ENCODE results near the gene GATA5.

Gene GATA5

GRCh38 chr20:62454904-62455636 lies 20.7 kb downstream of the GATA5 start:
- DNase-seq (ENCODE audit: low read depth): no peak

DNA sequence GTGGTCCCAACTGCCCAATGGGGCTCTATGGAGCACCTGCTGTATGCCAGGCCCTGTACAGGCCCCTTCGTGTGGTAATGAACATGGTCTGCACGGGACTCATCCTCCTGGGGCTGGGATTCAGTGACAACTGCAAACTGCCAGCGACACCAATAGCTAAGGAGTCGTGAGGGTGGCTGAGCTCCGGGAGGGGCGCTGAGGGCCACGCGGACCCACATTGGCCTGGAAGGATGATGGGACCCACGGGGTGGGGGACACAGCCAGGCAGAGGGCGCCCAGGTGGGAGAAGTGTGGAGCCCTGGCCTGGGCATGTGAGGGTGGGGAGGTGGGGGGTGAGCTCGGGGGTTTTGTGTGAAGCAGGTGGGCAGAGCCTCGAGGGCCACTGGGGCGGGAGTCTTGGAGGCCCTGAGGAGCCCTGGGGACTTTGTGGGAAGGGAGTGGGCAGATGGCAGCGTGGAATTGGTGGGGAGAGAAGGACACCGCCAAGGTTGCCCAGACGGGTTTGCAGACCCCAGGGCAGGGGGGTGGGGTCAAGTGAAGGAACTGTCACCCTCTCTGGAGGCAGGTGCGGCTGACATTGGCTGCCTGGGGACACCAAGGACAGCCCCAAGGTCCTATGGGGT lies 22.5 kb downstream of the GATA5 start:
- no peak for DNase-seq (ENCODE audit: low read depth)

GRCh38 chr20:62452475-62453095 lies 23.2 kb downstream of the GATA5 start:
- DNase-seq (ENCODE audit: low read depth): no peak

DNA sequence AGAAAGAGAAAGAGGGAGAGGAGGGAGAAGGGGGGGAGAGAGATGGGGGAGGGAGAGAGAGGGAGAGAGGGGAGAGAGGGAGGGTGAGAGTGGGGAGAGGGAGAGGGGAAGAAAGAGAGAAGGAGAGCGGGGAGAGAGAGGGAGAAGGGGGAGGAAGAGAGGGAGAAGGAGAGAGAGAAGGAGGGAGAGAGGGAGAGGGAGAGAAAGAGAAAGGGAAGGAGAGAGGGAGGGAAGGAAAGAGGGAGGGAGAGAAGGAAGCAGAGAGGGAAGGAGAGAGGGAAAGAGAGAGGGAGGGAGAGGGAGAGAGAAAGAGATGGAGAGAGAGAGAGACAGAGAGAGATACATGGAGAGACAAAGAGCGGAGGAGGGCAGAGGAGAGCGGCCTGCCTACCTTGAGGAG lies 23.8 kb downstream of the GATA5 start:
- DNase-seq (ENCODE audit: low read depth): no peak

DNA sequence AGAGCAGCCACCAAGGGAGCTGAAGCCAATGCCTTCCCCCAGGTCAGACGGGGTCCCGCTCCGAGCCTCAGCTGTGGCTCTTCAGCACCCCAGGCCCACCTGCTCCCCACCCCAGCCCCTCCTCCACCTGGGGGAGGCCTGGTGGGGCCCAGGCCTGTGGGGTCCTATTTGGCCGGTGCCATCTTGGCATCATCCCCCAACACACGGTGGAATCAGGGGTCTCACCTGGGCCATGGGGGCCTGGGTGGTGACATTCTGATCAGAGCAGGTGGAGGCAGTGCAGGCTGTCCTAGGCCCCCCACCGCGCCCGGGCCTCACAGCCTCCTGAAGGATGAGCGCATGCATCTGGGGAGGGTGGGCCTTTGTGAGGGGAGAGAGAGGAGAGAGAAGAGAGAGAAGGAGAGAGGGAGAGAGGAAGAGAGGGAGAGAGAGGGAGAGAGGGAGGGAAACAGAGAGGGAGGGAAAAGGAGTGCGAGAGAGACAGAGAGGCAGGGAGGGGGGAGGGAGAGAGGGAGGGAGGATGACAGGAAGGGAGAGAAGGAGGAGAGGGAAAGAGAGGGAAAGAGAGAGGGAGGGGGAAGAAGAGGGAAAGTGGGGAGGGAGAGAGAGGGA lies 24.5 kb downstream of the GATA5 start:
- no peak for DNase-seq (ENCODE audit: low read depth)

DNA sequence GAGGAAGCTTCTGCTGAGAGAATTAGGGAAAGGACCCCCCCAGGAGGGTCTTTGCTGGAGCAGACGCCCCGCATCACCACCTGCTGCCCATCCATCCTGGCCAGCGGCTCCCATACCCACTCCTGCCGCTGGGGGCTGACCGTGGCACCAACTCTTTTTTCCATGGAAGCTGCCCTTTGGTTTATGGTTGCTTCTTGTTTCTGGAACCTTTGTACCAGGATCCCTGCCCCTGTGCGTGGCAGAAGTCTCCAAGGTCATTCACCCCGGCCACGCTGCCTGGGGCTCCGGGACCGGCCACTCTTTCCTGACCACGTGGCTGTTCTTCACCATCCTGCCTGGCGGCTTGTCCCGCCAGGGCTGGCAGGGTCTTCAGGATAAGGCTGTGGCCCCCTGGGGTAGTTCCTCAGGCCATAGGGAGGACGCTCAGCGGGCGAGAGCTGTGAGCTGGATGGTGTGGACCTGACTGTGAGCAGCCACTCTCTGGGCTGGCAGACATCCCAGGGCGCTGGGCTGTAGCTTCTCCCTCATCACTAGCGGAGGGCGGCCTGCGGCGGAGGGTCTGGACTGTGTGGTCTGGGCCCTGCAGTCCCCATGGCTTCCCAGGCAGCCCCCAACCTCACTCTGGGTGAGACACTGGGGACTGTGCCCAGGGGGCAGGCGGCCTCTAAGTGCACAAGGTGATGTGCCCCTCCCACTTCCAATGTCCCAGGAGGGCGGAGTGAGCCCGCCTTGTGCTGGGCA lies 25.7 kb downstream of the GATA5 start:
- no peak for DNase-seq (ENCODE audit: low read depth)

- no peak for DNase-seq (ENCODE audit: low read depth)
Measured at GRCh38 chr20:62448788-62449187, 27.0 kb downstream of the GATA5 start.

DNA sequence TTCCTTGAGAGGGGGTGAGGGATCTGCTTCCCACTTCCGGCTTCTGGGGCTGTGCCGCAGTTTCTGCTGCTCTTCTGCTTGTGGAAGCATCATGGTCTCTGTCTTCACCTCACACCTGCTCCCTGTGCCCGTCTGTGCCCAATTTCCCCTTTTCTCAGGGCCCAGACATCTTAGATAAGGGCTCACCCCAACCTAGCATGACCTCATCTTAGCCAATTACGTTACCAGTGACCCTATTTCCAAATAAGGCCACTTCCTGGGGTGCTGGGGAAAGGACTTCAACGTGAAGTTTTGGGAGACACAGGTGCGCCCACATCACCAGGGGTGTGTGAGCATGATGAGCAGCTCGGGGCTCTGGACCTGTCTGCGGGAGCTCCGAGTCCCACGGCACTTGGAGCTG lies 27.8 kb downstream of the GATA5 start:
- DNase-seq (ENCODE audit: low read depth): no peak

- DNase-seq (ENCODE audit: low read depth): no peak
Measured at GRCh38 chr20:62446888-62447869, 28.6 kb downstream of the GATA5 start.

DNA sequence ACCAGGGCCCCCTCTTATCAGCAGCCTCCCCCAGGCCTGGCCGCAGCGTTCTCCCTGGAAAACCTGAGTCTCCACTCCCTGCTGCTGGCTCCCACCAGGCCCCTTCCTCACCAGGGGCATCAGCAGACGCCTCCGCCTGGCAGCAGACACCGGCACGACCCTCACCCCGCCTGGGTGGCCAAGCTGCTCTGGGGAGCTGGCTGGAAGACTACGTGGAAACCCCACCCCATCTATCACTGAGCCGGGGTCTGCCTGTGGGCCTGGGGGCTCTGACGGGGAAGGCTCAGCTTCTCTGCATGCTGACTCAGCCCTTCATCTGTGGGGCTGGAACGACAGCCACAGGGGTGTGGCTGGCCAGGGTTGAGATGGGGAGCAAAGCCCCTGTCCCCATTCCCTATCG lies 29.3 kb downstream of the GATA5 start:
- no peak for DNase-seq (ENCODE audit: low read depth)

DNA sequence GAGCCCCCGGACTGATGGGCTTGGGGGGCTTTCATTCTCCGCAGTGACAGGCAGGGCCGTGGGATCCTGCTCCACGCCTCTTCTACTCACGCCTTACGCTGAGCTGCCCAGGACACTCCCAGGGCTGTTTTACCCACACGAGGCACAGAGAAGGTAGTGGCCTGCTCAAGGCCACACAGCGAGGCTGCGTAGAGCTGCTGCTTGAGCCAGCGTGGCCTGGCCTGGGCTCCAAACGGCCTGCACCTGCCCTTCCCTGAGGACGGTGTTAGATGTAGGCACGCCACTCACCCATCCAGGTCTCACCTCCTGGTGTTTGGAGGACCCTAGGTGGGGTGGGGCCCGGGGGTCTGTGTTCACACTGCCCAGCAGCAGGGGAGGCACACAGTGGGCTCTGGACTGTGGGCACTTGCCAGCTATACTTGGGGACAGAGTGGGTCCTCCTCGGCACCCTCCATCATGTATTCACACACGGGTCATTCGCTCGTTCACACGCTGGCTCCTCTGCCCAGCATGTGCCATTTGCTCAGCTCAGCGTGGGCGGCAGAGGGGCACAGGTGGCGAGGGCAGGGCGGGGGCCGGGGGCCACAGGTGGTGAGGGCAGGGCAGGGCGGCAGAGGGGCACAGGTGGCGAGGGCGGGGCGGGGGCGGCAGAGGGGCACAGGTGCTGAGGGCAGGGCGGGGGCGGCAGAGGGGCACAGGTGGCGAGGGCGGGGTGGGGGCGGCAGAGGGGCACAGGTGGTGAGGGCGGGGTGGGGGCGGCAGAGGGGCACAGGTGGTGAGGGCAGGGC lies 30.0 kb downstream of the GATA5 start:
- no peak for DNase-seq (ENCODE audit: low read depth)

- no peak for DNase-seq (ENCODE audit: low read depth)
Measured at GRCh38 chr20:62444286-62444685, 31.5 kb downstream of the GATA5 start.

DNA sequence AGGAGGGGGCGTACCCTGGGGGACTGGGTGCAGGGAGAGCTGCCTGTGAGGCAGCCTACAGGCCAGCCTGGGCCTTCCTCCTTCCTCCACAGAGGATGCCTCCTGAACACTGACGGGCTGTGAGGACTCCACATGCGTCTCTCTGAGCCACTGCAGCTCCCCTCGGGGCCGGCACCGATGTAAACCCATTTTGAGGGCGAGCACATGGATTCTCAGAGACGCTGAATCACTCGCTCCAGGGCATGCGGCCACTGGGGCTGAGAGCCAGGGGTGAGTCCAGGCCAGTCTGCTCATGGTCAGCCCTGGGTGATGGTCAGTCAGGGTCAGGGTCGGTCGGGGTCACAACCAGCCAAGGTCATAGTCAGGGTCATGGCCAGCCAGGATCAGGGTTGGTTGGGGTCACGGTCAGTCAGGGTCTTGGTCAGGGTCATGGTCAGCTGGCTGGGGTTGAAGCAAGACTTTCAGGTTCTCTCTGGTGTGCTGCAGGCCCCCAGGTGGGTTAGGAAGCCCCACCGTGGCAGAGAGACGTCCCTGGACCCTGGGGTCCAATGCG lies 33.7 kb downstream of the GATA5 start:
- peak; percentile 73 for DNase-seq (ENCODE audit: low read depth)

DNA sequence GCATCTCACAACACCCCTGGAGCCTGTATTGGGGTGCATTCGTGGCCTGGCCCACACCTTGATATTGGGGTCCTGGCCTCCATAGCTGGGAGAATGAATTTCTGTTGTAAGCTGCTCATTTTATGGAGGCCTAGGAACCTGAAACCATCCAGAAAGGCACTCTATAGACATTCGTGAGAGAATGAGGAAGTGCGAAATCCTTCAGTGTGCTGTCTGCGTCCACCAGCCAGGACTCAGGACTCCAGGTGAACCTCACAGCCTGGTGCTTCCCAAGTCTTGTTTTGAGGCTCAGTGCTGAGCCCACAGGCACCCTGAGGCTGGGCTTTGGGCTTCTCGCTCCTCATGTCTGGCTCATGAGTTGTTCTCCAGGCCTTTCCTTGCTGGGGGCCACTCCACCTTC lies 36.6 kb downstream of the GATA5 start:
- no peak for DNase-seq (ENCODE audit: low read depth)

- DNase-seq (ENCODE audit: low read depth): no peak
Measured at GRCh38 chr20:62437927-62438326, 37.9 kb downstream of the GATA5 start.

DNA sequence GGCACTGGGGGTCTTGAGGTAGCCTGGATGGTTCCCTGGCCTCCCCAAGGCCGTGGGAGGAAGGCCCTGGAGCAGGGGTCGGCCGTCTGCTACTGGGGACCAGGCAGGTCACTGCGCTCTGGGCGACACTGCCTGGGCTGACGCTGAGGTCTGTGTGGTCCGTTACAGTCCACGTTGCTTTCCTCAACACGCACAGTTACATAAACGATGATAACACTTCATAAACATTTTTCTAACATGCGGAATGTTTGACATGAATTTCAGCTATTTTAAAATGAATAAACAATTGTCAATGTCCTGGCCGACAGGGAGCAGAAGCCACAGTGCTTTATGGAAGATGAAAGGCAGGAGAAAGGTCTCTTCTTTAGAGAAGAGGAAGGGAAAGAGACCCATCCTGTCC lies 38.3 kb downstream of the GATA5 start:
- DNase-seq (ENCODE audit: low read depth): no peak

DNA sequence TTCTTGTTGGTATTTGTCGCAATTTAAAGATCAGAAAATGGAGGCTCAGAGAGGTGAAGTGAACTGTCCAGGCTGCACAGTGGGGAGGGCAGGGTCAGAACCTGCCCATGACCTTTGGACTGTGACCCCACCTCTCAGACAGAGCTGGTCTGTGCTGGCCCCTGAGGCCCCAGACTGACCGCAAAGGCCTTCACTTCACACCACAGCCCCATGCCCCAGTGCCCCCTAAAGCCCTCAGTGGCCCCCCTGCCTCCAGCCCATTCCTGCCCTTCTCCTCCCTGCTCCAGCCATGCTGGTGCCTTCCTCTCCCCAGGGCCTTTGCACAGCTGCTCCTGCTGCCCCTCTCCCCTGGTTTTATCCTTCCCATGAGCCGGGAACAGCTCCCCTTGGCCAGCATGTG lies 39.1 kb downstream of the GATA5 start:
- no peak for DNase-seq (ENCODE audit: low read depth)

DNA sequence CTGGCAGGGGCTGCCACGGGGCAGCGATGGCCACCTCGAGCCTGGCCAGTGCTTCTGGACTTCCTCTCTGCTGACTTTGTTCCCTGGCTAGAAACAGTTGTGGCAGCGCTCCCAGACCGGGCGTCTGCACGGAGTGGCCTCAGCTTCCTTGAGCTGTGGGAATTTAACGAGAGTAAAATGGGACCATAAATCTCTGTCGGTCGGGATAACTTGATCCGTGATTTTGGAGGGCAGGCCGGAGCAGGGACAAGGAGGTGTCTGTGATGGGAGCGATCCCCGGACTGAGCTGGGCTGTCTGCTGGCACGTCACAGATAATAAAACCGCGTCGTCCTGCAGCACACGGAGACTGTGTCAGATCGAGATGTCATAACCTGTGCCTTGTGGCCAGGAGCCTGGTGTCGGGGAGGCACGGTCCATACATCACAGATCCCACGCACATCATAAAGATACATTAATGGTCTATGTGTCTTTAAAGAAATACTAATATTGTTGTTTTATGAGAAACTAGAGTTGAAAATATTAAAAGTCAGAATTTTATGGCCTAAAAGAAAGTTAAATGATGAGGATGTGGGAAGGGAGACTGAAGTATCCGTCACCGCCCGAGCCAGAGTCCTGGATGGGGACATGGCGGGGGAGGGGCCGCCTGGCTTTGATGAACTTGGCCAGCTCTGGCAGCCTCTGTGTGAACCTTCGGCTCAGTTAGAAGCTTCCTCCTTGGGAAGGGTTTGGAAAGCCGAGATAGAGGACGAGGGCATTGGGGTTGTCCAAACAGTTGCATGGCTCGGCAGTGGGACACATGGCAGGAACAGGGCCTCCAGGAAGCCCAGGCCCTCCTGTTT lies 41.9 kb downstream of the GATA5 start:
- DNase-seq (ENCODE audit: low read depth): no peak

DNA sequence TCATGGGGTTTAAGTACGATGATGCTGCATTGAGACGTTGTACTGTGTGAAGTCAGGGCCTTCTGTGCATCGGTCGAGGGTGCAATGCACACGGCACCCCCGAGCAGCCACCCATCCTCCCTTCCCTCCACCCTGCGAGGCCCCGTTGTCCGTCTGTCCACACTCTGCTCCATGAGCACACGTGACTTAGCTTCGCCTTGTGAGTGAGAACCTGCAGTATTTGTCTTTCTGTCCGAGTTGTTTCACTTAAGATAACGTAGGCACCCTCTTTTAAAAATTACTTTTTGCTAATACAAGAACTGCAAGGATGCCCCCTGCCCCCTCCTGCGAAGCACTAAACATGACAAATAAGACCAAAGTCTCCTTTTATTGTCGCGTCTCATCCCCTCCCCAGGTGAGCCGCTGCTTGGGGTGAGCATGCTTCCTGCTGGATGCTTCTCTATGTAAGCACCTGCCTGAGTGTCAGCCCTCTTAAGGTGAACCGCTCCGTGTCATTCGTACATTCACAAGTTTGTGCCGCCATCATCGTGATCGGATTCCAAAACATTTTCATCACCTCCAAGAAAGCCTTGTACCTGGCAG lies 44.8 kb downstream of the GATA5 start:
- no peak for DNase-seq (ENCODE audit: low read depth)
